ENCODE results near the gene TGM1.
"Not testable (repeated sequence)": the region's sequence is repeated elsewhere in the genome, so short reads cannot be mapped to it uniquely, and the experiment has no call there.

The TGM1 gene

DNA sequence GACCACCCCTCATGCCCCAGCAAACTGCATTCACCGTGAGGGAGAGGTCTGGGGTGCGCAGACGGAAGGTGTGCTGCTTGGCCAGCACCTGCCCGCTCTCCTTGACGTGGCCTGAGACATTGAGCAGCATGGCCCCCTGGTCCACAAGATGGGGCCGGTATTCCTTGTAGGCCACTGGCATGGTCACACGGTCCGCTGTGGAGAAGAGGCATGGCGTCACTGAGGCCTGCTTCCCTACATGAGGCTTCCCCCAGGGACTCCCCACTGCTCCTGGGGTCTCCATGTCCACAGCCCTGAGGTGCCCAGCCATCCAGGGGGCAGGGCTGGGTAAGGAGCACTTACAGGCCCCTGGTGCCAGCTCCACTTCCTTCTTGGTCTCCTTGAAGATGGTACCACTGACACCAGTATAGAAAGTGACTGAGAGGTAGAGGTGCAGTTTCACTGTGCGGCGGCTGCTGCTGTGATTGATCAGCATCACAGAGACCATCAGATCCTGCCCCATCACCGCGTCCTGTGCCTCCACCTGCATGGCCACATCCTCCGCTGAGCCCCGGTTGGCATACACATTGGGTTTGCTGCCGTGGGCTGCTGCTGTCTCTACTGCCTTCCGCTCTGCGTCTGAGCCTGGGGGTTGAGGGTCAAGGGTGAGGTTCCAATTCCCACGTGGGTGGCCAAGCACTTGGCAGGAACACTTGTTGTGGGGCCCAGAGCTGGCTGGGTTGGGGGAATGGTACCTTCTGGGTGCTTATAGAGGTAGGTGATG is 8.2 kb downstream of the TGM1 start:
- DNase-seq (ENCODE audit: low spot score), result no peak

DNA sequence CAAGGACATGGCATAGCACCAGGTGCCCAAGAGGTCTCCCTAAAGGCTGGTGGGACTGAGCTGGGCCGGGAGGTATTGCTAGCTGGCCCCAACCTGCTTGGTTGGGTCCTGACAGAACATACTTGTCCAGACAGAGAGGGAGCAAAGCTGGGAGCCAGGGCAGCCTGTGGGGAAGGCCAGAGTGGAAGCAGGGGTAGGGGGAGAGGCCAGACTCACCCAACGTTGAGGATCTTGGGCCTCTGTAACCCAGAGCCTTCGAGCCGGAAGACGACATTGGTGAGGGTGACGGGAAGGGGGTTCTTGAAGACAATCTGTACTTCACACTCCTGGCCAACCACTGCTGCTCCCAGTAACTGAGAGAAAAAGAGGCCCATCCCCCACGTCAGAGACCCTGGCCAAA is 9.0 kb downstream of the TGM1 start:
- no peak for DNase-seq (ENCODE audit: low spot score)

DNA sequence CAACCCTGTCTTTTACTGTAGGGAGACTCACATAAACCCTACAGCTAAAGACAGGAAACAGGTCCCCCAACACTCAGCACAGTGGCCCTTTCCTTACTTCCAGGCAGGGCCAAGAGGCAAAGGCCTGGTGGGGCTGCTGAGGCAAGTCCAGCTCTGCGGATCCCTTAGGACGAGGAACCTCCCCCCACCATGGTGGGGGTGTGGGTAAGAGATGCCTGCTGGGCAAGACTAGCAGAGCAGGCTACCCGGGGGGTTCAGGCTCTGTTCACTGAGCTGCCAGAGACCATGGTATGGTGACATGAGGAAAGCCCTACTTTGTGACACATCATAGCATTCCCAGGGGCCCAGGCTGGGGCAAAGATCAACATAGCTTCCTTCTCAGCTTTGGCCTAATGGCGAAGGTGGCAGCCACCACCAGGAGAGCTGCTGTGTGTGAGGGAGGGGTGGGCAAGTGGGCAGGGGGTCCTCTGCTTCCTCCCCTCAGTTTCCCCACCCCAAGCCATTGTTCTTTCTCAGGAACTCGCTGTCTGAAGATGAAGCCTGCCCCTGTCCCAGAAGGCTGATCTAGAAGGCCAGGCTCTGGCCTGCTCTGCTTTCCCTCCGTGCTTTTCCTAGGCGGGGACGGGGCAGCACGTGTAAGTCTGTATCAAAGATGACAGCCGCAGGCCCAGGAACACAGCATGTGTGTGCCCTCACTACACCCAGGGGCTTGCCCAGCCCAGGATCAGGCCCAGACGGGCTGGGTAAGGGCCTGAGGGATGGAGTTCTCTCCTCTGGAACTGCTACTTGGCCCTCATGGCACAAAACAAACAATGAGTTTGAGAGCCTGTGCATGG is 10.5 kb downstream of the TGM1 start:
- no peak for DNase-seq (ENCODE audit: low spot score)

DNA sequence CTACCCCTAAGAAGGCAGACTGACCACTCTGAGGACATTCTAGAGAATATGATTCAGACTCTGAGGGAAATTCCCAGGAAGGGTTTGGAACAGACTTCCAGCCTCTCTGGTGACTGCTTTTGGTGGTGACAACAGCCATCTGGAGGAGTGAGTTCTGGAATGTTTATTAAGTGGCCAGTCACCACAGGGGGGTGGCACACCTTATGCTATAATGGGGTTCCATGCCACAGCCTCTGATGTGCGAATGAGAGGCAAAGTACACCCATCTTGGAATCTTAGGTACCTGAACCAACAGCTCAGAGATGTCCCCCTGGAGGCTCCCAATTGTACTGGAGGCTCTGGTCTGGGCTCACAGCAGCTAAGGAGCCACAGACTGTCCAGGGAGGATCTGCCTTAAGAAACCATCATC is 11.1 kb downstream of the TGM1 start:
- peak; percentile 42 for DNase-seq (ENCODE audit: low spot score)

DNA sequence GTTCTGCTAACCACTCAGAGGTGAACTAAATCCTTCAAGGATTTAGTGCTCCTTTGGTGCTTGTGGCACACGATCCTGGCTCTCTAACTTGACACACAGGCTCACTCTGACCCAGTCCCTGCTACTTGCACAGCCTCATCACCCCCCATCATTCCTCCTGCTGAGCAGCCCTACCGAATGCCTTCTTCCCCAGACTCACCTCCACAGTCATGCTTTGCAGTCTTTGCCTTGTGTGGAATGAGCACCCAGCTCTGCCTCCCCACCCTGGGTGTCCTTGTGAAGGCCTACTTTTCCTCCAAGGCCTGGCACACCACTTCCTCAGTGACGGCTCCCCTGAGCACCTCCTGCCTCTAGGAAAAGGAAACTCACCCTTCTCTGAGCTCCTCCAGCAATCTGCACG is 12.6 kb downstream of the TGM1 start:
- DNase-seq (ENCODE audit: low spot score), result no peak

DNA sequence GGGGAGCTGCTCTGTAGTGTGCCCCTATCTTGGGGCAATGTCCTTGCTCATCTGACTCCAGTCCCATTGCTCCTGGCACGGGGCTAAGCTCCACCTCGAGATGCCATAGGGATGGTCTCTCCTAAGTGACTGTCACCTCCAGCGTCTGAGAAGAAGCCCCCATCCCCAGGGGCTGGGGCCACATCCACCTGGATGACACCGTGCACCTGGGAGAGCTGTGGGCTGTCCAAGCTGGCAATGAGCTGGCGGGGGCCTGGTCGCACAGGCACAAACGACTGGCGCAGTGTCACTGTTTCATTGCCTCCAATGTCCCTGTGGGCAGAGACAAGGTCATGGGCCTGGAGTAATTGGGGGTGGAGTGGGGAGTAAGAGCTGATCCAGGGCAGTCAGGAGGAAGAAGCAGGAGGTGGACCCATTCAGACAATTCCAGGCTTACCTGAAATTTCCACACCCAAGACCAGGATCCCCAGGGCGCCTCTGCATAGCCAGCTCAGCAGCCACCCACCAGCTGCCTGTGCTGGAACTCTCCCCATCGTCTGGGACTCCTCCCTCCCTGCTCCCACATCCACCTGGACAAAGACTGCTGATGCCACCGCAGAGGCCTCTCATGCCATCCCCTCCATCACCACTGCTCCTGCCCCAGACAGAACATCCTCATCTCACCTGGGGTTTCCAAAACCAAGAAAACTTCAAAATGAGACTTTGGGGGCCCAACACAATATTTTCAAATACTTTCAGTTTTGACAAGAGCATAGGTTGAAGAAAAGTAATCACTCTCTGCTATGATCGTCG is 13.6 kb downstream of the TGM1 start:
- DNase-seq (ENCODE audit: low spot score), result no peak

DNA sequence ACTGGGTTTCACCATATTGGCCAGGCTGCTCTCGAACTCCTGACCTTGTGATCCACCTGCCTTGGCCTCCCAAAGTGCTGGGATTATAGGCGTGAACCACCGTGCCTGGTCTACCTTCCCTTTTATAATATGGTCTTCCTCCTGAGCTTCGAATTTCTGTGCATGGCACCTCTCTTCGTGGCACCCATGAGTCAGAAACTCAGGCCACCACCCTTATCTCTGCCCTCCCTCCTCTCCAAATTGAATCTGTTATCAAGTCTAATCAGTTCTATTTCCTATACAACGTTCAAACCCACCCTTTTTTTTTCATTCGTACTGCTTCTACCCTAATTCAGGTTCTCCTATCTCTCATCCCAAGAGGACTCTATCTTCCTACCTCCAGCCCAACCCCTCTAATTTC is 15.6 kb downstream of the TGM1 start:
- DNase-seq (ENCODE audit: low spot score), result no peak

DNA sequence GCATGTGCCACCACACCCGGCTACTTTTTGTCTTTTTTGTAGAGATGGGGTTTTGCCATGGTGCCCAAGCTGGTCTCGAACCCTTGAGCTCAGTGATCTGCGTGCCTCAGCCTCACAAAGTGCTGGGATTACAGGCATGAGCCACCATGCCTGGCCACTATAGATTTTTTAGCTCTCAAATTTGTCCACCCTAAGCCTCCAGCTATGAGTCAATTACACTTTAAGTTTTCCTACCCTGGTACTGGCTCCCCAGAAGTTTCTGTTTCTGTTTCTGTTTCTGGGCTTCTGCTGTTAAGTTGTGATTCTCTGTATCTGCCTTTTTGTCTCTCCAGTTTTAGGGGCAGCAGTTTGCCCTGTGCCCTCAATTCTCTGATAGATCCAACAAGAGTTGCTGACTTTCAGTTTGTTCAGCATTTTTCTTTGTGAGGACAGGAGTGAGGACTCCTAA is 16.2 kb downstream of the TGM1 start:
- DNase-seq (ENCODE audit: low spot score), result no peak

DNA sequence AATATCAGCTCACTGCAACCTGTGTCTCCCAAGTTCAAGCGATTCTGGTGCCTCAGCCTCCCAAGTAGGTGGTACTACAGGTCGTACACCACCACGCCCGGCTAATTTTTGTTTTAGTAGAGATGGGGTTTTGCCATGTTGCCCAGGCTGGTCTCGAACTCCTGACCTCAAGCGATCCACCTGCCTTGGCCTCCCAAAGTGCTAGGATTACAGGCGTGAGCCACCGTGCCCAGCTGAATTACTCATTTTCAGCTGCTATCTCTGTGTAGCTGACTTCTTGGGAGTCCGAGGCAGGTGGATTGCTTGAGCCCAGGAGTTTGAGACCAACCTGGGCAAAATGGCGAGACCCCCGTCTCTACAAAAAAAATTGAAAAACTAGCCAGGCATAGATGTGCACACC is 17.6 kb downstream of the TGM1 start:
- DNase-seq (ENCODE audit: low spot score), result not testable (repeated sequence)

DNA sequence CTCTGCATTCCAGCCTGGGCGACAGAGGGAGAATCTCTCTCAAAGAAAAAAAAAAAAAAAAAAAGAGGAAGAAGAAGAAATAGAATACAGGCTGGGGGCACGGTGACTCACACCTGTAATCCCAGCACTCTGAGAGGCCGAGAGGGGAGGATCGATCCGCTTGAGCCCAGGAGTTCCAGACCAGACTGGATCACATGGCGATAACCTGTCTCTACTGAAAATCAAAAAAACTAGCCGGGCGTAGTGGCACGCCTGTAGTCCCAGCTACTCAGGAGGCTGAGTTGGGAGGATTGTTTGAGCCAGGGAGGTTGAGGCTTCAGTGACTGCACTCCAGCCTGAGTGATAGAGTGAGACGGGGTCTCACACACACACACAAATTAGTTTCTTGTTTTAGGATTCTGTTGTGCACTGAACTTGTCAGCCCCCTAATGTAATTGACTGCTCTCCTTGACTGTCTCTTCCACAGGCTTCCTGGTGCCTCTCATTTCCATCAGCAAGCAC is 19.6 kb downstream of the TGM1 start:
- no peak for DNase-seq (ENCODE audit: low spot score)

DNA sequence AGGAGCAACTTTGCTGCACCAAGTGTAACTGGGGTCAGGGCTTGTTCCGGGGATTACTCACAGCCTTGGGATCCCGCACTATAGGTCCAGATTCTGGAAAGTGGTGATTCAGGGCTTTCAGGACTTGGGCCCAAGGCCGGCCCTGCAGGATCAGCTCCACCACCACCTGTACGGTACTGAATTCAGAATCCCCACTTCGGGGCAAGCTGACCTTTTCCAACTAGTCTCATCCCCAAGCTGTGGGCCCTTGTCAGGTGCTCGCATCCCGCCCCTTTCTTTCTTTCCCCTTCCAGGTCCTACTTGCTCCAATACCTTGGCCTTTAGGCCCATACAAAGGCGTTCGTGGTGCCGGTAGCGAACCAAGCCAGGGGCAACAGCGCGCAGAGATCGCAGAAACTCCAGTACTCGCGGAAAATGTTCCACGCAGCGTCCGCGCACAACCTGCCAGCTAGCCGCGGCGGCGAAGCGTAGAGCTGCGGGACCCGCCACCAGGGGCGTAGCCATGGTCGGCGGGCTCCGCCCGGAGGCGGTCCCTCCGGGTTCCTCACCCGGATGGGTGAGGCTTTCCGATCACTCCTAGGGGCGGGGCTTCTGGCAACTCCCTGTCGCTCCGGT is 21.0 kb downstream of the TGM1 start:
- peak; percentile 97 for DNase-seq (ENCODE audit: low spot score)

DNA sequence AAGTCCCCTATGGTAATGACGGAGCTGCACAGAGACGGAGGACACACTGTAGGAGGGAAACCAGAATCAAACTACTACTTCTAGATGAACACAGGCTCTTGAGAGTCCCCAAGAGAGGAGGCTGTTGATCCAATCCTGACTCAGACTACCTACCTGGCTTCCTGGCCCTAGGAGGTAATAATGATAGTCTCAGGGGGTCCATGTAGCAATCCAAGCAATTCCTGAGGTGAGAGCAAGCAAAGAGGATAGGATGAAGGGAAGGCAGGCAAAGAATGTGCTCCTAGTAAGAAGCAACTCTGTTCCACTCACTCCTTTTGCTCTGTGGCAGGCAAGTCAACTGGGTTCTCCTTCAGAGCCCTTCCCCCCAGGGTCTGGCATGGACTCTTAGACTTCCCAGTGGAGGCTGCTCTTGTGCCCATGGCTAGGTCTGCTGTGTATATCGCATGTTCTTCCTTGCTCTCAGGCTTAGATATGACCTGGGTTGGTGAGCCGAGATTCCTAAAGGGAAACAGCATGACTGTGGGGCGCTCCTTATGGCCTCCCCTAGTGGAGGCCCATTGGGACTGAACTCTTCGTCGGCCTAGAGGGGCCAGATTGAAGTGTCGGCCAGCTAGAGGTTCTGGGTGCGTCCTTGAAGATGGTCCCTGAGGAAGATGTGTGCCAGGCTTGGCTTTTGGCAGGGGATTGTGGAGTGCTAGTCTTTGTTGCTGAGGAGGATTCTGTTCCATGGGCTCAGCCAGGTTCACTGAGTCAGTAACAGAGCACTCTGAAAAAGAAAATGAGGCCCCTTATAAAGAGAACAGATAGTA is 22.7 kb downstream of the TGM1 start:
- DNase-seq (ENCODE audit: low spot score), result no peak

DNA sequence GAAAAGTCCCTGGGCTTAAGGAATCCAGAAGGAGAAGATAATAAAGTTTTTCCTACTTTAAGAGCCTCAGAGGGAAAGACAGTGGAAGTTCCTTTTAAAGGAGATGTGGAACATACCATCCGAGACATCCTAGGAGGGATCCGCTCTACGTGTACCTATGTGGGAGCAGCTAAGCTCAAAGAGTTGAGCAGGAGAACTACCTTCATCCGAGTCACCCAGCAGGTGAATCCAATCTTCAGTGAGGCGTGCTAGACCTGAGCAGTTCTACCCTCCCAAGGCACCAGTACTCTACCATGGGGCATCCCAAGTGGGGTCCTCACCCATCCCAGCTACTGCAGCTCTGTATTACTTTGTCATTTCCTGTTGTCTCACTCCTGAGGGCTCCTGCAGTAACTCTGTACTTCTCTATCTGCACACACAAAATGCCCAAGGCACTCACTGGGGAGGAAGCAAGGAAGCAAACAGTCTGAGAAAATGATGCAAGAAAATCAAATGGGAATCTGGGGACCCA is 24.4 kb downstream of the TGM1 start:
- no peak for DNase-seq (ENCODE audit: low spot score)

DNA sequence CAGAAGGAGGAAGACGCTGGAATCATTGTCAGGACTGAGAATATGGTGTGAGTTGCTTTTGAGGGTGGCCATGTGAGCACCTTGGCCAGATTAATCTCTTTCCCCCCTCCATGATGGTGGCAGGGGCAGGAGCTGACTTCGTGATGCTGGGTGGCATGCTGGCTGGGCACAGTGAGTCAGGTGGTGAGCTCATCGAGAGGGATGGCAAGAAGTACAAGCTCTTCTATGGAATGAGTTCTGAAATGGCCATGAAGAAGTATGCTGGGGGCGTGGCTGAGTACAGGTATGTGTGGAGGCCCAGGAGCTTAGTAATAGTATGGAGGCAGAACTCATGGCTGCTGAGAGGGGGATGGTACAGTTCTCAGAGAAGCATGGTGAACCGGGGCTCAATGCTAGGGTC is 24.9 kb downstream of the TGM1 start:
- DNase-seq (ENCODE audit: low spot score), result no peak

DNA sequence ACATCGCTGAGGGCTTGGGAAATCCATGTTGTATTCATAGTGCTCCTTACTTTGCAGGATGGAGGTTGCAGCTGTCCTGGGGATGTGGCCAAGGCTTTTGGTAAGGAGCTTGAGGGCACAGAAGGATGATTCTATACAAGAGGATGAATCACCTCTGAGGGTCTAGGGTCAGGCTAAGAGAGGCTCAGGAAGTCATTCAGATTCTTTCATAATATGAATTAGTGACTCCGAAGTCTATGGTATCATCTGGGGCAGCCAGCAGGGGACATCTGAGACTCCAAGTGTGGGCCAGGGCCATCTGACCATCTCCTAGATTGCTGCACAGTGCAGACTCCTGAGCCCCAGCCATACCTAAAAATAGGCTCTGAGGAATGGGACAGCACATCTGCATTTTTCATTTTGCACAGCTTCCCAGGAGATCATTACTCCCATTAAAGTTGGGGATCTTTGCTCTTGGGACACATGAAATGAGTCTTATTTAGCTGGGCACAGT is 25.5 kb downstream of the TGM1 start:
- DNase-seq (ENCODE audit: low spot score), result no peak

DNA sequence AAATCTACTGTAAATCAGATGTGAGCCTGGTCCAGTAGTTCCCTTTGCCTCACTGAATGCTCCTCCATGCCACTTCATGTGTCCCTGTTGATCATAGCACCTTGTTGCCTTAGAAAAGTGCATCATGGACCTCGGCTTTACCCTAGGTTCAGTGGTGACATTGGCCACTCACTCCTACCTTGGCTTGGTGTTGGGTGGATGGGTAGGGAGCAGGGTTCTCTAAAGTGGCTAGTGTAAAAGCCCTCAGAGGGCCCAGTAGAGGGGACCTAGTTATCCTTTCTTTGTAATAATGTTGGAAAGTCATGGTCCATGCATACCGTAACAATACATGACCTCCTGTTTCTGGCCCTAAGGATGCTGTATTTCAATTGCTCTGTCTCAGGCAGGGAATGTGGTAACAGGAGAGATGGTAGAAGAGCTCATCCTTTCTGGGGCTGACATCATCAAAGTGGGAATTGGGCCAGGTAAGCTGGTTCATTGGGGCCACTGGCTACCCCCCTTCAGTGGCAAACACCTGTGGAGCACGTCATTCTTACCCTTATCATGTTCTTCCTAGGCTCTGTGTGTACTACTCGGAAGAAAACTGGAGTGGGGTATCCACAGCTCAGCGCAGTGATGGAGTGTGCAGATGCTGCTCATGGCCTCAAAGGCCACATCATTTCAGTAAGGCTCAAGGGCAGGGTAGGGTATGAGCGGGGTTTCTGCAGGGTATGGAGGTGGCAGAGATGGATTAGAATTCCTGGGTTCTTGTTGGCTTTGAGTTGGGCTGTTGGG is 26.1 kb downstream of the TGM1 start:
- DNase-seq (ENCODE audit: low spot score), result no peak

DNA sequence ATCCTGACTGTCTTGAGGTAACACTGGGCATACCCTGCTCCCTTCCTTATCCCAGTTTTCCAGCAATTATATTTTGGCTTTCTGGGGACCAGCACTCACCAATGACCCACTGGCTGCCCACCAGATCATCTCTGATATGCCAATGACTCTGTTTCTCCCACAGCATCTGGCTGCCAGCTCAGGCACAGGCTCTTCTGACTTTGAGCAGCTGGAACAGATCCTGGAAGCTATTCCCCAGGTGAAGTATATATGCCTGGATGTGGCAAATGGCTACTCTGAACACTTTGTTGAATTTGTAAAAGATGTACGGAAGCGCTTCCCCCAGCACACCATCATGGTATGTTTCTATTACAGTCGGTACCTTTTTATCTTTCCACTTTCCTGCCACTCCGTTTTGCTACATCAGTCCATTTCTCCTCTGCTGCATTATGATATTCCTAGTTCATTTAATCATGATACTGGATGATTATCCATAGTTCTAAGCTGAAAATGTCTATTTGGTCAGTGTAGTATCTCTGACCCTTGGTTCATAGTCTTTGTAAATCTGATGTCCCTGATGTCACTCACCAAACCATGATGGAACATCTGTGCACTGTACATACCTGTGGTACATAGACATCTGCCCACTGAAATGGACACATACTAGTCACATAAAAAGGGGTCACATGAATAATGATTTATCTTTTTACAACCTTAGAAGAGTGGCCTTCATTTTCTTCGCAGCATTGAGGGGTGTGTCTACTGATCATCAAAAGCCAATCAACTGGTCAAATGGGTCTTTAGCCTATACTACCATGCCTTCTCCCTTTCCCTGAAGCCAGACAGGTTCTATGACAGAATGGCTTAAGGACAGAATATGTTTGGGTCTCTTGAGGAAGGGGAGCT is 26.9 kb downstream of the TGM1 start:
- DNase-seq (ENCODE audit: low spot score), result no peak

DNA sequence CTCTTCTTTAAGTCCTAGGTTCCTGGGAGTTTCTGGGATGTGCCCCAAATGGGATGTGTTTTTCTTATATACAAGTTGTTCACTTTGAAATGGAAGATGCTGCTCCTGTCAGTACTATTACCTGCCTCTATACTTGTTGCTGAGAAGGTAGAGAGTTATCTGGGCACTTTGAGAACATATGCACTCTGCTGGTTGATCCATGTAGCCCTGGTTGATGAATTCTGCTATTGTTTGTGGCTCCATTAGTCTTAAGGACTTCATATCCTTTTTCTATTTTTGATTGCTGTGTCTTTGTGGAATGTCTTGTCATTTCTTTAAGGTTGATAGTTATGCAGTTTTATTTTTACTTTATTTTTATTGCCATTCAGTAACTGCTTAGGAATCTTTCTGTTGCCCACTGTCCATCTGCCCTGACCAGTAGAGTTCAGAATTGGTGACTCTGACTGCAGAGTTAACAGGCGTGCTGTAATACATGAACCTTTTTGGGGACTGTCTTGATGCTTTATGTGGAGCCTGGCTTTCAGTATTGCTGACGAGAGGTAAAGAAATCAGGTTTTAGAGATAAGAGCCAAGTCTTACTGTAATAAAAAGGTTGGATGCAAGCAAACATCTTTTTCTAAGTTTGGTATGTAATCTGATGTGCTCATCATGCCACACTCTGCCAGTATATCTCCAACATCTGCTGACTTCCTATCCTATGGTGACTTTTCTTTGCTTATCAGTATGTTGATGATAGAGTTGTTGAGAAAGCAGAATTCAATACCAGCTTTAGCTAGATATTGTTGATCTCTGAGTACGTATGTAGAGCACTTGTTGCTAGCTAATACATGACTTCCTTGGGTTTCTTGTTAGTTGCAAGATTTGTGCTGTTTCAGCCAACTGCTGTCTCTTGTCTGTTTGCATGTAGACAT is 28.6 kb downstream of the TGM1 start:
- DNase-seq (ENCODE audit: low spot score), result no peak

All from GM03348 (cell line).